Measurements from ENCODE around the gene WDR83. TPM values are rescaled to one million over a fixed set of nuclear protein-coding genes. Genes with fewer than 3 reads are reported as not detected.

Gene WDR83
- polyA plus RNA-seq, 2 of the 4 experiments (the other 2 are of a cell fraction): 4.8 to 11.4 TPM

GRCh38 chr19:12669270-12670158 is 2.9 kb downstream of the WDR83 start (continued):
- no peak for TF ChIP-seq PBX3 (IDR thresholded peaks at IDR 0.05)
- TF ChIP-seq HDAC2 (IDR thresholded peaks at IDR 0.05): no peak
- no peak for TF ChIP-seq CHD4 (IDR thresholded peaks at IDR 0.05; ENCODE audit: borderline replicate concordance)
- TF ChIP-seq ZFP36 (IDR thresholded peaks at IDR 0.05; ENCODE audit: borderline replicate concordance, partially characterized antibody): no peak
- TF ChIP-seq ELK1 (IDR thresholded peaks at IDR 0.05; ENCODE audit: low read depth, low read length): no peak

GRCh38 chr19:12670159-12670928 is 3.7 kb downstream of the WDR83 start:
- Histone ChIP-seq H3K4me2 (peak overlapping the region; percentile 93), H3K4me3 (peak overlapping the region; percentile 97), H3K4me1 (peaks cover 11% of the 10 kb centered on the region), H3K27ac (peak overlapping the region; percentile 95 to 99), H3K9me3 (no peaks in the 10 kb centered on the region)
- WGBS (ENCODE audit: missing lambda C conversion rate): 33% methylated on average over 9 of the region's 26 CpGs
- FAIRE-seq: no peak
- POLR2A ChIA-PET: no interaction called here
- no peak for TF ChIP-seq RARB (CRISPR knock-in tag; IDR thresholded peaks at IDR 0.05)
- TF ChIP-seq JUN (IDR thresholded peaks at IDR 0.05): 0 out of 5 replicates have a peak, but pooled peaks of 1 of the 2 experiments have one; percentile 3
- no peak for DNase-seq (ENCODE audit: low read depth in 1 of 2, low spot score in 1 of 2)
- ATAC-seq: no peak
- CTCF ChIA-PET: interaction anchor here (1.6 to 2.6 kb wide), 2 partner anchors 9 to 177 kb away, joined by 5 read pairs; no protein-coding TSS in a partner anchor

- POLR2A ChIA-PET: no interaction called here
- H3K4me3 ChIP-seq: no peak overlapping the region
- H3K4me2 ChIP-seq: no peak overlapping the region
- WGBS (ENCODE audit: missing lambda C conversion rate): 100% methylated on average over 6 of the region's 10 CpGs
- DNase-seq (ENCODE audit: low read depth in 1 of 2, low spot score in 1 of 2) (no peak), FAIRE-seq (no peak), ATAC-seq (no peak)
- CTCF ChIA-PET: interaction anchor here (1.2 to 2.6 kb wide), 7 partner anchors 8 to 175 kb away, joined by 3 to 7 read pairs (median 5); partner anchors contain the start of gene DHPS
- no peaks in the 10 kb centered on the region for H3K9me3 ChIP-seq
- H3K27ac ChIP-seq: no peak overlapping the region
- peaks cover 11% of the 10 kb centered on the region for H3K4me1 ChIP-seq
- TF ChIP-seq RCOR1 (IDR thresholded peaks at IDR 0.05; ENCODE audit: low read depth, low read length): no peak
- TF ChIP-seq SREBF2 (IDR thresholded peaks at IDR 0.05): no peak
- no peak for TF ChIP-seq TFCP2L1 (CRISPR knock-in tag; IDR thresholded peaks at IDR 0.05)
- no peak for TF ChIP-seq HOXA7 (CRISPR knock-in tag; IDR thresholded peaks at IDR 0.05)
- TF ChIP-seq MAZ (IDR thresholded peaks at IDR 0.05; ENCODE audit: borderline replicate concordance, low read depth, low read length): no peak
- TF ChIP-seq ESRRA (IDR thresholded peaks at IDR 0.05; ENCODE audit: borderline replicate concordance, low read length): no peak
- no peak for TF ChIP-seq CBX8 (IDR thresholded peaks at IDR 0.05)
- no peak for TF ChIP-seq RFX5 (IDR thresholded peaks at IDR 0.05)
- TF ChIP-seq FOSL2 (IDR thresholded peaks at IDR 0.05): no peak
- no peak for TF ChIP-seq FOSL2 (CRISPR knock-in tag; IDR thresholded peaks at IDR 0.05)
Observed at GRCh38 chr19:12672744-12673143, 6.1 kb downstream of the WDR83 start.

- TF ChIP-seq ELK1 (IDR thresholded peaks at IDR 0.05; ENCODE audit: low read depth, low read length): no peak
- TF ChIP-seq CHD4 (IDR thresholded peaks at IDR 0.05; ENCODE audit: borderline replicate concordance): no peak
- TF ChIP-seq PHF8 (IDR thresholded peaks at IDR 0.05; ENCODE audit: borderline replicate concordance, low read depth): no peak
- TF ChIP-seq SMC3 (IDR thresholded peaks at IDR 0.05): no peak
- WGBS (ENCODE audit: missing lambda C conversion rate): 99% methylated on average over 10 of the region's 10 CpGs
- ChIA-PET POLR2A (interaction anchor here (0.6 kb wide), 1 partner anchor 9 kb away, joined by 3 read pairs; the partner anchor contains the start of genes MAN2B1 and WDR83), CTCF (interaction anchor here (0.7 to 1.0 kb wide), 2 partner anchors 80 to 172 kb away, joined by 3 to 4 read pairs; no protein-coding TSS in a partner anchor)
- FAIRE-seq: no peak
- no peak for ATAC-seq
- Histone ChIP-seq H3K4me1 (0 out of 3 replicates have a peak, but pooled peaks cover 4% of the 10 kb centered on the region), H3K4me2 (no peak overlapping the region), H3K9me3 (no peaks in the 10 kb centered on the region), H3K4me3 (no peak overlapping the region), H3K27ac (no peak overlapping the region)
- DNase-seq (ENCODE audit: low read depth in 1 of 2, low spot score in 1 of 2): no peak
Observed at GRCh38 chr19:12675399-12675798, 8.8 kb downstream of the WDR83 start.
